Epithelial cell of proximal tubule (primary cell): ENCODE results near the gene BMAL2. TPM values are rescaled to one million over a fixed set of nuclear protein-coding genes. Genes with fewer than 3 reads are reported as not detected.
A peak's percentile ranks its signal among the peaks of the same experiment; 100 is the strongest.

Source experiments
- DNase-seq: peaks from one replicate; pipeline ENCODE4 v3.0.0-alpha.2; 2011; ENCODE audit warnings: low read depth
- H3K4me3 ChIP-seq: 2 replicates; pipeline ENCODE4 v1.5.1; 2011; ENCODE audit warnings: low read depth, mild to moderate bottlenecking, low read length
- total RNA-seq: library from RNA; depleted of rRNA; stranded (reverse); fragments of >200 nt; gene quantifications from 2 replicates; pipeline ENCODE4 v1.2.3, GENCODE V29; 2015
- TF ChIP-seq, protein P1 (sequence below): conservative IDR thresholded peaks from 2 replicates; pipeline ENCODE4 v1.5.1; 2012; ENCODE audit warnings: low read depth, mild to moderate bottlenecking, low read length

BMAL2 gene
- total RNA-seq, 1 donor from 2014 or later = 27.4 TPM

DNA sequence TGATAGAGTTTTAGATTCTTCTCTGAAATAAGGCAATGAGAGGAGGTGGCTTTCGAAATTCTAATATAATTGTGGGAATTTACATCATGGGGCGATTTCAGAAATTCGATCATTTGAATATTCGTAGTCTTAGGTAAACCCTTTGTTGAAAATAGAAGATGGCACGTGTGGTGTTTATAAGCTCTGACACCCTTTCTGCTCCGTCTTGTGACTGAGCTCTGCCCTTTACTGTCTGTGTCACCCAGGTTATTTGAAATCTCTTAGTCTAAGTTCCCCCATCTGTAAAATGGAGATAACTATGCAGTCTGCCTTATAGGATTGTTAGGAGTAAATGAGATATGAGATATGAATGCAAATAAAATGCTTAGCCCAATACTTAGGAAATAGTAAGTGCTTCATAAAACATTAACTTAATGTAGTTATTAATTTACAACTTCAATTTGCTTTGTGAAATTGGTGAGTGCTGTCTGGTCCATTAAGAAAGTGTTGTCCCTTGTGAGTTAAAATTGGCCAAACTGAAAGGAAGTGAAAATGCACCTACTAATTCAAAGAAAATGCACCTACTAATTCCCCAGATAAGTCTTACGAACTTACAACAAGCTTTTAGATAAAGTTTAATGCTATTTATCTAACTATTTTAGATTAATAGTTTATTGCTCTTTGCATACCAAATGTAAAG lies 1.5 kb downstream of the BMAL2 start:
- TF ChIP-seq, protein P1, sequence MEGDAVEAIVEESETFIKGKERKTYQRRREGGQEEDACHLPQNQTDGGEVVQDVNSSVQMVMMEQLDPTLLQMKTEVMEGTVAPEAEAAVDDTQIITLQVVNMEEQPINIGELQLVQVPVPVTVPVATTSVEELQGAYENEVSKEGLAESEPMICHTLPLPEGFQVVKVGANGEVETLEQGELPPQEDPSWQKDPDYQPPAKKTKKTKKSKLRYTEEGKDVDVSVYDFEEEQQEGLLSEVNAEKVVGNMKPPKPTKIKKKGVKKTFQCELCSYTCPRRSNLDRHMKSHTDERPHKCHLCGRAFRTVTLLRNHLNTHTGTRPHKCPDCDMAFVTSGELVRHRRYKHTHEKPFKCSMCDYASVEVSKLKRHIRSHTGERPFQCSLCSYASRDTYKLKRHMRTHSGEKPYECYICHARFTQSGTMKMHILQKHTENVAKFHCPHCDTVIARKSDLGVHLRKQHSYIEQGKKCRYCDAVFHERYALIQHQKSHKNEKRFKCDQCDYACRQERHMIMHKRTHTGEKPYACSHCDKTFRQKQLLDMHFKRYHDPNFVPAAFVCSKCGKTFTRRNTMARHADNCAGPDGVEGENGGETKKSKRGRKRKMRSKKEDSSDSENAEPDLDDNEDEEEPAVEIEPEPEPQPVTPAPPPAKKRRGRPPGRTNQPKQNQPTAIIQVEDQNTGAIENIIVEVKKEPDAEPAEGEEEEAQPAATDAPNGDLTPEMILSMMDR = no peak
- no peak for DNase-seq
- peak overlapping the region; percentile 73 for H3K4me3 ChIP-seq

DNA sequence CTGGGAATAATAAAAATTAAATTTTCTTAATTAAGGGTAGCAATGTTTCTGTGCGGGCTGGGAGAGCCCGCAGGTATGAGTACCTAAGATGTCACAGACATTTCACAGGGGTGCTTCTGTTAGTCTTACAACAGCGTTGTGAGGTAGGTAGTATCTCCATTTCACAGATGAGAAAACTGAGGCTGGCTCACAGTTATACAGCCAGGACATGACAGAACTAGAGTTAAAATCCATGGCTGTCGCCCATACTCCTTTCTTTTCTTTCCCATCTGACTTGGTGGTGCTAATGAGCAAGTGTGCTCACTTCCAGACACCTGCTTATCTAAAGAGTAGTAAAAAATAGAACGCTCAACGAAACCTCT lies 2.1 kb downstream of the BMAL2 start:
- TF ChIP-seq, protein P1 = no peak
- no peak overlapping the region for H3K4me3 ChIP-seq
- no peak for DNase-seq

DNA sequence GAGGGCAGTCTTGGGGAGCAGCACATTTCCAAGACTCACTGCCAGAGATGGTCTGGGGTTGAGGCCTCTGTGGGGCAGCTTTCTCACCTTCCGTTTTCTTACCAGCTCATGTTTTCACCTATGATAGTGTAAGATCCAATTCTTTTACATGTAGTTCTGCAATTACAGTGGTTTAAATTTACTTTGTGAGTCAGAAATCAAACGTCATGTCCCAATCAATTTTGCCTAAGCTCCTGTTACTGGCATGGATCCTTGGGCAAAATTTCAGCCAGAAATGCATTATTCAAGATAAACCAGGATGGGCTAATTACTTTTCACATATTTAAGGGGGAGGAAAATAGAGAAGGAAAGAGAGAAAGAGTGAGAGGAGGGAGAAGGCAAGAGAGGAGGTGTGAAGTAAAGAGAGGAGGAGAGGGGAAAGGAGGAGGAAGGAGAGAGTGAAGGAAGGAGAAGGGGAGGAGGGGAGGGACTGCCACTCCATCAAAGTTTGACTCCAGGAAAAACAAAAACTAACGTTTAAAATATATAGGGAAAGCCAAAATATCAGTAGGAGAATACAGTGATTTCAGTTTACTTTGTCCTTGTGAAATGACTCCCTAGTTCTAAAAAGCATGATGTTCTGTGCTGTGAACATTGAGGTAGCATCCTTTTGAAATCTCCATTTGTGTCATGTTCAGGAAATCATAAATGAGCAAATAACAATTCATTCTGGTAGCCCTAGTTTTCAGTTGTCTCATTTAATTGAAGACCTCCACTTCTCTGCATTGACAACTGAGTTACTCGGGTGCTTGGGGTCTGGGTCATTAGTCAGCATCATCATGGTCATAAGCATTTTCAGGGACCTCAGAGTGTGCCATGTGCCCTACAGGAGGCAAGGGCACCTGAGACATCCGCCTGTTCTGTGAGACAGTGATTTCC lies 3.0 kb downstream of the BMAL2 start:
- no peak overlapping the region for H3K4me3 ChIP-seq
- DNase-seq = no peak

DNA sequence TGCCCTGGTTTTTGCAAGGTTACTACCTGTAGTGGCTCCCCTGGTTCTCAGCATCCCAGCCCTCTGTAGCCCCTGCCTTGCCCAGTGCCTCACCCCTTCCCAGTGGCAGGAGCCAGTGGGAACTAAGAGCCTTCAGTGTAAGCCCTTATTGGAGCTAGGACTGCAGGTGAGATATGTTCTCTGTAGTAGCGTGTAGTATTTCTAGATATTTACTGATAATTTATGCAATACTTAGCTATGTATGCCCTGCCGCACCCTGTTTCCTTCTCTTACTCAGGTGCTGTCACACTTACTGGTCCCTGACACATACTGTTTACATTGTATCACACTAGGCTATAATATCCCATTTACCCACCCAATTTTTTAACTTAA lies 3.6 kb downstream of the BMAL2 start:
- H3K4me3 ChIP-seq = no peak overlapping the region

More for the DNA sequence above, 3.0 kb downstream of the BMAL2 start:
- TF ChIP-seq, protein P1 = no peak

DNA sequence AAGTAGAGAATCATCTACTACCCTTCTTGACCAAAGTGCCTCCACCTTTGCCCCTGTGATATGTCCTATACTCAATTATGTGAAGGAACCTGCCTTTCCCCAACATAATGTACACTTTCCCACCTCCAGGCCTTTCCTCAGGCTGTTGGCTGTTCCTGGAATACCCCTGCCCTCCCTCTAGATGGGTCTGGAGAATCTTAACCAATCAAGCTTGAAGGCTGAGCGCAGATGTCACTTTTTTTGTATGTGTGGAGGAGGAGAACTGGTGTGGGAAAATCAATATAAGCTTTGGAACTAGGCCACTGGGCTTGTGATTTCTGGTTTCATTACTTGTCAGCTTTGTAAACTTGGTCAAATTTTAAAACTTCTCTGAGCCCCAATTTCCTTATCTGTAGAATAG lies 4.7 kb downstream of the BMAL2 start:
- TF ChIP-seq, protein P1 = no peak
- DNase-seq = no peak
- H3K4me3 ChIP-seq = no peak overlapping the region

More for the DNA sequence above, 3.6 kb downstream of the BMAL2 start:
- TF ChIP-seq, protein P1 = no peak
- no peak for DNase-seq

DNA sequence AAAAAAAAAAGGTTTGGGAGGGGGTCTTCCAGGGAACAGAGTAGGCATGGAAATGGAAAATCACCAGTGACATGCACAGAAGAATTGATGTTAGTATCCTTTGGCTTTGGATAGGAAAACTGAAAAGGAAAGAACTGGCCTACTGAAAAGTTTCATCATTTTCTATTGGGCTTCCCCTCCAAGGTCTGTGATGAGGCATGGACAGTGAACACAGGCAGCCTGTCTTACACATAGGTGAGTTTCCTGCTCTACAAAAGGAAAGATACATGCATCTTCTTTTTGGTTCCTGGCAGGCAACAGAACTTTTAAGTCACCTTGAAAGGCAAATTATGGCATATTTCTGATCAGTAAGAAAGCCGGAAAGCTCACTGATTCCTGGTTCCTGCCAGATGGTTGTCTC lies 5.8 kb downstream of the BMAL2 start:
- H3K4me3 ChIP-seq = no peak overlapping the region
- DNase-seq = no peak
- TF ChIP-seq, protein P1 = no peak
